HCT116 (cell line): ENCODE data around the gene FOXQ1. TPM values are rescaled to one million over a fixed set of nuclear protein-coding genes. Genes with fewer than 3 reads are reported as not detected.
A peak's percentile ranks its signal among the peaks of the same experiment; 100 is the strongest.

Experiments used
- ATAC-seq: fragments of 200-7000 bp; cut with Tn5 transposase; 2 replicates; pipeline ENCODE4 v1.9.1; 2020; ENCODE audit warnings: mild to moderate bottlenecking, moderate library complexity
- BruUV-seq: library from RNA; stranded (reverse); fragments of 400-500 nt; replicated peaks from 2 replicates; lab custom pipeline; 2021; lab: Mats Ljungman, UMichigan
- CTCF ChIA-PET: fragments of 300-600 bp; sonication (Branson Sonifier 250); formaldehyde crosslinking; loops from one replicate; lab custom pipeline; 2021; ENCODE audit warnings: antibody characterized with exemption; lab: Charles Lee
- POLR2A ChIA-PET: fragments of 300-600, 350-600 bp; sonication (Branson Sonifier 250); formaldehyde crosslinking; loops from one replicate; lab custom pipeline; 2021; ENCODE audit warnings: antibody characterized with exemption; lab: Charles Lee
- RAD21 ChIA-PET, 2 experiments: fragments of 300-600 bp; sonication (Branson Sonifier 250); formaldehyde crosslinking; loops; one replicate each; lab custom pipeline; 2023; ENCODE audit warnings: low total read pairs in 2 of 2; ENCODE audit not compliant: uncharacterized antibody in 2 of 2, unreplicated experiment in 2 of 2, low non-redundant PET in 1 of 2; lab: Charles Lee
- DNase-seq: peaks from one replicate; pipeline ENCODE4 v3.0.0-alpha.2; 2010; ENCODE audit warnings: low read depth, low spot score
- H2AFZ ChIP-seq: fragments of 200-600 bp; shearing (Covaris generic), sonication (generic); 2 replicates; pipeline ENCODE4 v1.6.1; 2017; ENCODE audit warnings: low read depth, mixed run types, mixed read lengths, antibody characterized with exemption, low read length; ENCODE audit not compliant: poor library complexity, severe bottlenecking
- H3K27ac ChIP-seq: 2 replicates; pipeline ENCODE4 v1.5.1; 2012; ENCODE audit warnings: low read depth, low read length
- H3K27me3 ChIP-seq: fragments of 200-600 bp; sonication (generic); 2 replicates; pipeline ENCODE4 v1.6.1; 2016; ENCODE audit warnings: mixed run types, low read length, mixed read lengths; ENCODE audit not compliant: insufficient read depth
- H3K36me3 ChIP-seq, 2 experiments: fragments of 200-500 bp in 1 of 2; fragments of 200-600 bp in 1 of 2; sonication (Bioruptor generic) in 1 of 2; sonication (generic) in 1 of 2; 2 replicates each; pipeline versions ENCODE4 v1.5.1 to v1.6.1; 2014 to 2016; ENCODE audit warnings: low read length in 2 of 2, inconsistent platforms in 1 of 2, mixed read lengths in 1 of 2, mixed run types in 1 of 2; ENCODE audit not compliant: insufficient read depth in 2 of 2, control insufficient read depth in 1 of 2
- H3K4me1 ChIP-seq, 2 experiments: fragments of 200-600 bp in 1 of 2; sonication (generic) in 1 of 2; 2 replicates each; pipeline versions ENCODE4 v1.5.1 to v1.6.1; 2012 to 2017; ENCODE audit warnings: low read length in 2 of 2, inconsistent platforms in 1 of 2, mild to moderate bottlenecking in 1 of 2, mixed read lengths in 1 of 2, mixed run types in 1 of 2, moderate library complexity in 1 of 2; ENCODE audit not compliant: insufficient read depth in 2 of 2, control insufficient read depth in 1 of 2
- H3K4me2 ChIP-seq: fragments of 200-600 bp; sonication (generic); 2 replicates; pipeline ENCODE4 v1.6.1; 2017; ENCODE audit warnings: mixed run types, low read length, mixed read lengths
- H3K4me3 ChIP-seq, 2 experiments: fragments of 200-600 bp in 1 of 2; sonication (generic) in 1 of 2; replicated peaks in 1 of 2; 2 replicates each; pipeline ENCODE4 v1.5.1; 2011 to 2016; ENCODE audit warnings: low read length in 2 of 2, control low read depth in 1 of 2, low read depth in 1 of 2, mild to moderate bottlenecking in 1 of 2, mixed read lengths in 1 of 2, mixed run types in 1 of 2
- H3K79me2 ChIP-seq: fragments of 200-600 bp; sonication (generic); 2 replicates; pipeline ENCODE4 v1.6.1; 2017; ENCODE audit warnings: mild to moderate bottlenecking, mixed run types, low read length, moderate library complexity, mixed read lengths; ENCODE audit not compliant: insufficient read depth
- H3K9ac ChIP-seq: fragments of 200-600 bp; sonication (generic); 2 replicates; pipeline ENCODE4 v1.6.1; 2016; ENCODE audit warnings: low read length, mixed read lengths
- H3K9me2 ChIP-seq: fragments of 200-600 bp; sonication (generic), shearing (Covaris generic); 2 replicates; pipeline ENCODE4 v1.6.1; 2017; ENCODE audit warnings: mixed run types, mild to moderate bottlenecking, moderate library complexity; ENCODE audit not compliant: insufficient read depth
- H3K9me3 ChIP-seq, 2 experiments: fragments of 200-500 bp in 1 of 2; fragments of 200-600 bp in 1 of 2; sonication (Bioruptor generic) in 1 of 2; sonication (generic) in 1 of 2; 2 replicates each; pipeline ENCODE4 v1.6.1; 2014 to 2017; ENCODE audit warnings: low read length in 2 of 2, mixed read lengths in 2 of 2, inconsistent platforms in 1 of 2, low read depth in 1 of 2, mild to moderate bottlenecking in 1 of 2, mixed run types in 1 of 2, moderate library complexity in 1 of 2; ENCODE audit not compliant: control insufficient read depth in 1 of 2, insufficient read depth in 1 of 2
- H4K20me1 ChIP-seq: fragments of 200-600 bp; sonication (generic), shearing (Covaris generic); 2 replicates; pipeline ENCODE4 v1.6.1; 2017; ENCODE audit warnings: mixed run types, mild to moderate bottlenecking, moderate library complexity; ENCODE audit not compliant: insufficient read depth
- EGR1 ChIP-seq: IDR thresholded peaks from 2 replicates; pipeline ENCODE4 v1.6.1; 2012; ENCODE audit warnings: low read depth
- ELF1 ChIP-seq: IDR thresholded peaks from 2 replicates; pipeline ENCODE4 v1.6.1; 2012; ENCODE audit warnings: low read depth, borderline replicate concordance
- EZH2 ChIP-seq: fragments of 200-600 bp; sonication (generic); IDR thresholded peaks from 2 replicates; pipeline ENCODE4 v1.6.1; 2017; ENCODE audit warnings: antibody characterized with exemption, mixed run types
- JUND ChIP-seq: IDR thresholded peaks from 2 replicates; pipeline ENCODE4 v1.6.1; 2012
- POLR2A ChIP-seq: IDR thresholded peaks from 2 replicates; pipeline ENCODE4 v1.7.0; 2011; ENCODE audit warnings: borderline replicate concordance; ENCODE audit not compliant: insufficient read depth, insufficient read length; ENCODE audit errors: extremely low read depth
- SIN3A ChIP-seq: IDR thresholded peaks from 2 replicates; pipeline ENCODE4 v1.6.1; 2012; ENCODE audit warnings: low read depth
- SRF ChIP-seq: IDR thresholded peaks from 2 replicates; pipeline ENCODE4 v1.6.1; 2012; ENCODE audit warnings: low read depth
- YY1 ChIP-seq: IDR thresholded peaks from 2 replicates; pipeline ENCODE4 v1.6.1; 2011; ENCODE audit warnings: low read length, low read depth, moderate library complexity, mild to moderate bottlenecking; ENCODE audit not compliant: insufficient replicate concordance; ENCODE audit errors: extremely low read depth
- ZNF274 ChIP-seq: fragments of 200-500 bp; sonication (Bioruptor generic); IDR thresholded peaks from 2 replicates; pipeline ENCODE4 v1.6.1; 2014; ENCODE audit warnings: mild to moderate bottlenecking, low read depth, low read length, inconsistent platforms
- intact Hi-C: fragments of 100-400 bp; cut with micrococcal nuclease; formaldehyde crosslinking; loops from 2 replicates; pipeline ENCODE4 v1.10.0; 2022
- total RNA-seq: library from RNA; stranded (reverse); gene quantifications from one replicate; pipeline ENCODE4 v1.2.1, GENCODE V29; 2021; ENCODE audit not compliant: unreplicated experiment
- TF ChIP-seq, protein P1 (sequence below): IDR thresholded peaks from 2 replicates; pipeline ENCODE4 v1.6.1; 2012; ENCODE audit warnings: low read depth
- TF ChIP-seq, protein P2 (sequence below), 3 experiments: fragments of 200-600 bp in 1 of 3; sonication (generic) in 1 of 3; IDR thresholded peaks in 2 of 3; conservative IDR thresholded peaks in 1 of 3; 2 replicates each; pipeline ENCODE4 v1.5.1; 2012 to 2017; ENCODE audit warnings: low read depth in 2 of 3, low read length in 2 of 3, antibody characterized with exemption in 1 of 3, borderline replicate concordance in 1 of 3, control low read depth in 1 of 3, mild to moderate bottlenecking in 1 of 3, mixed read lengths in 1 of 3, mixed run types in 1 of 3, moderate library complexity in 1 of 3; ENCODE audit not compliant: insufficient read depth in 1 of 3
- TF ChIP-seq, protein P3 (sequence below): IDR thresholded peaks from 2 replicates; pipeline ENCODE4 v1.6.1; 2012
- TF ChIP-seq, protein P4 (sequence below): IDR thresholded peaks from 2 replicates; pipeline ENCODE4 v1.6.1; 2012

FOXQ1 gene
- total RNA-seq, 1 experiment from 2014 or later = 0.42 TPM

DNA sequence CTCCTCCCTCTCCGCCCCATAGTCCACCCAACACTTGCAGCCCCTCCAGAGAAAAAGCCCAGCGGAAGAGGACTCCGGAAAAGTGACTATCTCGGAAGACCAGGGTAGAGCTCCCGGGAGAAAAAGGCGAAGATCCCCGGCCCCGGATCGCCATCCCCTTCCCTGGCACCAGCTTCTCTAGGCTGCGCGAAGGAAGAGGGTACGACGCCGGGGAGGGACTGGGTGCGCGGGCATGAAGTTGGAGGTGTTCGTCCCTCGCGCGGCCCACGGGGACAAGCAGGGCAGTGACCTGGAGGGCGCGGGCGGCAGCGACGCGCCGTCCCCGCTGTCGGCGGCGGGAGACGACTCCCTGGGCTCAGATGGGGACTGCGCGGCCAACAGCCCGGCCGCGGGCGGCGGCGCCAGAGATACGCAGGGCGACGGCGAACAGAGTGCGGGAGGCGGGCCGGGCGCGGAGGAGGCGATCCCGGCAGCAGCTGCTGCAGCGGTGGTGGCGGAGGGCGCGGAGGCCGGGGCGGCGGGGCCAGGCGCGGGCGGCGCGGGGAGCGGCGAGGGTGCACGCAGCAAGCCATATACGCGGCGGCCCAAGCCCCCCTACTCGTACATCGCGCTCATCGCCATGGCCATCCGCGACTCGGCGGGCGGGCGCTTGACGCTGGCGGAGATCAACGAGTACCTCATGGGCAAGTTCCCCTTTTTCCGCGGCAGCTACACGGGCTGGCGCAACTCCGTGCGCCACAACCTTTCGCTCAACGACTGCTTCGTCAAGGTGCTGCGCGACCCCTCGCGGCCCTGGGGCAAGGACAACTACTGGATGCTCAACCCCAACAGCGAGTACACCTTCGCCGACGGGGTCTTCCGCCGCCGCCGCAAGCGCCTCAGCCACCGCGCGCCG, 822 bp downstream of the FOXQ1 start:
- H2AFZ ChIP-seq = peak overlapping the region; percentile 90
- no peaks in the 10 kb centered on the region for H4K20me1 ChIP-seq
- no peaks in the 10 kb centered on the region for H3K79me2 ChIP-seq
- no peaks in the 10 kb centered on the region for H3K9me3 ChIP-seq
- peak overlapping the region; percentile 96 for H3K4me2 ChIP-seq
- no TSS peak for BruUV-seq
- intact Hi-C loops = no loop called here
- ATAC-seq (no peak), DNase-seq (no peak)
- peak overlapping the region; percentile 27 to 54 for H3K4me3 ChIP-seq
- H3K36me3 ChIP-seq = no peaks in the 10 kb centered on the region
- TF ChIP-seq POLR2A (no peak), JUND (no peak), ZNF274 (no peak), EZH2 (no peak), SRF (no peak), ELF1 (no peak), SIN3A (no peak), EGR1 (no peak), YY1 (no peak)
- TF ChIP-seq, protein P1, sequence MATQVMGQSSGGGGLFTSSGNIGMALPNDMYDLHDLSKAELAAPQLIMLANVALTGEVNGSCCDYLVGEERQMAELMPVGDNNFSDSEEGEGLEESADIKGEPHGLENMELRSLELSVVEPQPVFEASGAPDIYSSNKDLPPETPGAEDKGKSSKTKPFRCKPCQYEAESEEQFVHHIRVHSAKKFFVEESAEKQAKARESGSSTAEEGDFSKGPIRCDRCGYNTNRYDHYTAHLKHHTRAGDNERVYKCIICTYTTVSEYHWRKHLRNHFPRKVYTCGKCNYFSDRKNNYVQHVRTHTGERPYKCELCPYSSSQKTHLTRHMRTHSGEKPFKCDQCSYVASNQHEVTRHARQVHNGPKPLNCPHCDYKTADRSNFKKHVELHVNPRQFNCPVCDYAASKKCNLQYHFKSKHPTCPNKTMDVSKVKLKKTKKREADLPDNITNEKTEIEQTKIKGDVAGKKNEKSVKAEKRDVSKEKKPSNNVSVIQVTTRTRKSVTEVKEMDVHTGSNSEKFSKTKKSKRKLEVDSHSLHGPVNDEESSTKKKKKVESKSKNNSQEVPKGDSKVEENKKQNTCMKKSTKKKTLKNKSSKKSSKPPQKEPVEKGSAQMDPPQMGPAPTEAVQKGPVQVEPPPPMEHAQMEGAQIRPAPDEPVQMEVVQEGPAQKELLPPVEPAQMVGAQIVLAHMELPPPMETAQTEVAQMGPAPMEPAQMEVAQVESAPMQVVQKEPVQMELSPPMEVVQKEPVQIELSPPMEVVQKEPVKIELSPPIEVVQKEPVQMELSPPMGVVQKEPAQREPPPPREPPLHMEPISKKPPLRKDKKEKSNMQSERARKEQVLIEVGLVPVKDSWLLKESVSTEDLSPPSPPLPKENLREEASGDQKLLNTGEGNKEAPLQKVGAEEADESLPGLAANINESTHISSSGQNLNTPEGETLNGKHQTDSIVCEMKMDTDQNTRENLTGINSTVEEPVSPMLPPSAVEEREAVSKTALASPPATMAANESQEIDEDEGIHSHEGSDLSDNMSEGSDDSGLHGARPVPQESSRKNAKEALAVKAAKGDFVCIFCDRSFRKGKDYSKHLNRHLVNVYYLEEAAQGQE = no peak
- TF ChIP-seq, protein P2, sequence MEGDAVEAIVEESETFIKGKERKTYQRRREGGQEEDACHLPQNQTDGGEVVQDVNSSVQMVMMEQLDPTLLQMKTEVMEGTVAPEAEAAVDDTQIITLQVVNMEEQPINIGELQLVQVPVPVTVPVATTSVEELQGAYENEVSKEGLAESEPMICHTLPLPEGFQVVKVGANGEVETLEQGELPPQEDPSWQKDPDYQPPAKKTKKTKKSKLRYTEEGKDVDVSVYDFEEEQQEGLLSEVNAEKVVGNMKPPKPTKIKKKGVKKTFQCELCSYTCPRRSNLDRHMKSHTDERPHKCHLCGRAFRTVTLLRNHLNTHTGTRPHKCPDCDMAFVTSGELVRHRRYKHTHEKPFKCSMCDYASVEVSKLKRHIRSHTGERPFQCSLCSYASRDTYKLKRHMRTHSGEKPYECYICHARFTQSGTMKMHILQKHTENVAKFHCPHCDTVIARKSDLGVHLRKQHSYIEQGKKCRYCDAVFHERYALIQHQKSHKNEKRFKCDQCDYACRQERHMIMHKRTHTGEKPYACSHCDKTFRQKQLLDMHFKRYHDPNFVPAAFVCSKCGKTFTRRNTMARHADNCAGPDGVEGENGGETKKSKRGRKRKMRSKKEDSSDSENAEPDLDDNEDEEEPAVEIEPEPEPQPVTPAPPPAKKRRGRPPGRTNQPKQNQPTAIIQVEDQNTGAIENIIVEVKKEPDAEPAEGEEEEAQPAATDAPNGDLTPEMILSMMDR (IDR thresholded peaks at IDR 0.05 in 2 of 3, conservative IDR thresholded peaks at IDR 0.05 in 1 of 3; ENCODE audit: borderline replicate concordance in 1 of 3, insufficient read depth in 1 of 3, low read depth in 2 of 3, low read length in 2 of 3) = no peak
- TF ChIP-seq, protein P3, sequence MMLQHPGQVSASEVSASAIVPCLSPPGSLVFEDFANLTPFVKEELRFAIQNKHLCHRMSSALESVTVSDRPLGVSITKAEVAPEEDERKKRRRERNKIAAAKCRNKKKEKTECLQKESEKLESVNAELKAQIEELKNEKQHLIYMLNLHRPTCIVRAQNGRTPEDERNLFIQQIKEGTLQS = no peak
- TF ChIP-seq, protein P4, sequence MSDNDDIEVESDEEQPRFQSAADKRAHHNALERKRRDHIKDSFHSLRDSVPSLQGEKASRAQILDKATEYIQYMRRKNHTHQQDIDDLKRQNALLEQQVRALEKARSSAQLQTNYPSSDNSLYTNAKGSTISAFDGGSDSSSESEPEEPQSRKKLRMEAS = no peak
- ChIA-PET RAD21 (no interaction called here), POLR2A (no interaction called here), CTCF (no interaction called here)
- H3K9me2 ChIP-seq = no peaks in the 10 kb centered on the region
- H3K9ac ChIP-seq = no peak overlapping the region
- no peak overlapping the region for H3K27ac ChIP-seq
- peaks cover 11 to 28% of the 10 kb centered on the region in 2 experiments; a peak in 3 of 4 replicates for H3K4me1 ChIP-seq
- H3K27me3 ChIP-seq = no peaks in the 10 kb centered on the region; the same call in 1 of the 2 replicates
